NB4 (cell line): ENCODE results near the gene FAM107B.

Source experiments
- DNase-seq: peaks from one replicate; pipeline ENCODE4 v3.0.0; 2010; ENCODE audit warnings: low read depth
- H3K4me3 ChIP-seq: one replicate; pipeline ENCODE4 v1.5.1; 2011; ENCODE audit warnings: mild to moderate bottlenecking, low read depth, low read length, moderate library complexity
- CTCF ChIP-seq: IDR thresholded peaks from one replicate; pipeline ENCODE4 v1.5.1; 2012; ENCODE audit warnings: low read depth, low read length
- MYC ChIP-seq: IDR thresholded peaks from 2 replicates; pipeline ENCODE4 v1.6.1; 2011; ENCODE audit warnings: low read depth, low read length
- POLR2A ChIP-seq: IDR thresholded peaks from 2 replicates; pipeline ENCODE4 v1.6.1; 2011; ENCODE audit warnings: mild to moderate bottlenecking; ENCODE audit not compliant: insufficient read length; ENCODE audit errors: extremely low read depth
- TF ChIP-seq, protein P1 (sequence below): IDR thresholded peaks from 2 replicates; pipeline ENCODE4 v1.6.1; 2011; ENCODE audit warnings: low read depth, low read length

Gene FAM107B

DNA sequence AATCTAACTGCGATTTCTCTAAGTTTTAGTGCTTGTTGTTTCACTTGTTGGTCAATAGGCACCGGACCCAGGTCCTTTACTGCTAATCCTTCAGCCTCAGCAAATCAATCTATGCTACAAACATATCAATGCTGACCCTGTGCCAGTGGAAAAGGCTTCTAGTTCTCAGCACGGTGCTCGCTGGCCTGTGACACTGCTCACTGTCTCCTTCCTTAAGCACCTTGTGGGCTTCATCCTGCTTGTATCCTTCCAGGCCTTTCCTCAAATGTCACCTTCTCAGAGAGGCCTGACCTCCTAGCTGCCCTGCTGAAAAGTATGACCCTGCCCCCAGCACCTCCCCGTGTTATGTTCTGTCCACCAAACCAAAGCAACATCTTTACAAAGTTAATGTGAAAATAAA is 242.7 kb downstream of the FAM107B start:
- no peak for DNase-seq
- no peak overlapping the region for H3K4me3 ChIP-seq
- TF ChIP-seq MYC = no peak
- TF ChIP-seq, protein P1, sequence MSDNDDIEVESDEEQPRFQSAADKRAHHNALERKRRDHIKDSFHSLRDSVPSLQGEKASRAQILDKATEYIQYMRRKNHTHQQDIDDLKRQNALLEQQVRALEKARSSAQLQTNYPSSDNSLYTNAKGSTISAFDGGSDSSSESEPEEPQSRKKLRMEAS = no peak
- no peak for TF ChIP-seq CTCF
- TF ChIP-seq POLR2A = no peak

- no peak for TF ChIP-seq POLR2A
- no peak for TF ChIP-seq CTCF
- no peak for TF ChIP-seq MYC
- TF ChIP-seq, protein P1 = no peak
- H3K4me3 ChIP-seq = no peak overlapping the region
- no peak for DNase-seq
Observed at GRCh38 chr10:14530465-14530864, 244.2 kb downstream of the FAM107B start.

- no peak for TF ChIP-seq MYC
- TF ChIP-seq, protein P1 = no peak
- no peak for TF ChIP-seq CTCF
- TF ChIP-seq POLR2A = no peak
Observed at GRCh38 chr10:14529351-14529750, 245.3 kb downstream of the FAM107B start.

GRCh38 chr10:14528450-14528849 is 246.2 kb downstream of the FAM107B start:
- no peak for DNase-seq
- no peak for TF ChIP-seq POLR2A
- TF ChIP-seq, protein P1 = no peak
- H3K4me3 ChIP-seq = no peak overlapping the region

More at GRCh38 chr10:14529351-14529750, 245.3 kb downstream of the FAM107B start:
- H3K4me3 ChIP-seq = no peak overlapping the region
- no peak for DNase-seq

DNA sequence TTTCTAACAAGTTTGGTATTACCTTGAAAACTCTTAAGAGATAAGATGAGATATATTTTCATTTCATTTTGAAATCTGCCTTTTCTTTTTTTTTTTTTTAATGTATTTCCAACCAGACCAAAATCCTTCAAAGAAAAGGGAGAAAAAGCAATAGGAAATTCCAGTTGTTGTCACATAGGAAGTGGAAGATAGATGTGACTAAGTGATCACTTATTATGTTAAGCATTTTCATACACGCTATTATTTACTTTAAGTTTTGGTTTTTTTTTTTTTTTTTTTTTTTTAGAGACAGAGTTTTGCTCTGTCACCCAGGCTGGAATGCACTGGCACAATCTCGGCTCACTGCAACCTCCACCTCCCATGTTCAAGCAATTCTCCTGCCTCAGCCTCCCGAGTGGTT is 246.8 kb downstream of the FAM107B start:
- no peak for DNase-seq
- TF ChIP-seq CTCF = no peak
- TF ChIP-seq POLR2A = no peak
- TF ChIP-seq, protein P1 = no peak
- TF ChIP-seq MYC = no peak
- H3K4me3 ChIP-seq = no peak overlapping the region

DNA sequence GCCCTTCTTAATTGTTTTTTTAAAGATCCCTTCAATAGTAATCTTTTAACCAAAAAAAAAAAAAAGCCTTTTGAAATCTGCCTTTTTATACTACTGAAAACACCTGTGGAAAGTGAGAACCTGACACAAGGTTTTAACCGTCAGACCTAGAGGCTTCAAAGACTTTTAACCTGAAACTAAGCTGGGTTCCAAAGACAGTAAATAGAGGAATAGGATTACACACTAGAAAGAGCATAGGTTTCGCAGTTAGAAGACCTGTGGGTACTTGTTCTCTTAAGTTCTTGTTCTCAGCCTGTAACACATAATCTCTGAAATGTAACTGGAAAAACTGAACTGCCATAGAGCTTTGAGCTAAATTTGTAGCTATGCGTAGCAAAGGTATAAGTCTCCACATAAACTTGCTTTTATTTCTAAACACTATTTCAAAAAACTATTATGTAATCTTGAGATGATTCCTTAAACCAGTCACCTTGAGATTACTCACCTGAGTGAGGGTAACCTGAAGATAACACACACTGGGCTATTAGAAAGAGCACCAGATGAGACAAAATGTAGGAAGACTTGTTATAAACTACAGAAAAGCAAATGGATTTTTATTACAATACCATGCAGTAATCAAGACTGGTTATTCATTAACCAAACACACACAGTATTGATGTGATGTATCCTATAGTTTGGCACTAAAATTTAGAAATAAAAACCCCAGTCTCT is 247.4 kb downstream of the FAM107B start:
- TF ChIP-seq MYC = no peak
- H3K4me3 ChIP-seq = no peak overlapping the region
- DNase-seq = no peak

GRCh38 chr10:14526326-14526725 is 248.4 kb downstream of the FAM107B start:
- no peak for DNase-seq
- H3K4me3 ChIP-seq = no peak overlapping the region
- TF ChIP-seq MYC (no peak), POLR2A (no peak), CTCF (no peak)
- TF ChIP-seq, protein P1 = no peak
